Adrenal gland (tissue), 5 donors: ENCODE results near the gene RINT1.

Experiments
- POLR2A ChIP-seq, 2 donors: fragments of 450-650 bp; IDR thresholded peaks; one replicate each; pipeline ENCODE4 v1.6.1; 2017; ENCODE audit warnings: antibody characterized with exemption in 2 of 2, mild to moderate bottlenecking in 2 of 2, moderate library complexity in 1 of 2
- TF ChIP-seq, protein P1 (sequence below), 6 experiments: fragments of 450-650 bp in 4 of 6; fragments of 200-600 bp in 2 of 6; sonication (generic) in 1 of 6; IDR thresholded peaks; 1 replicate in 5 of 6; 2 replicates in 1 of 6; pipeline versions ENCODE4 v1.5.1 to v1.8.0; 2016 to 2021; ENCODE audit warnings: antibody characterized with exemption in 6 of 6, mild to moderate bottlenecking in 2 of 6, moderate library complexity in 1 of 6
- donor health status: DM: no; HTN: no; CAD: no.

- TF ChIP-seq, protein P1, sequence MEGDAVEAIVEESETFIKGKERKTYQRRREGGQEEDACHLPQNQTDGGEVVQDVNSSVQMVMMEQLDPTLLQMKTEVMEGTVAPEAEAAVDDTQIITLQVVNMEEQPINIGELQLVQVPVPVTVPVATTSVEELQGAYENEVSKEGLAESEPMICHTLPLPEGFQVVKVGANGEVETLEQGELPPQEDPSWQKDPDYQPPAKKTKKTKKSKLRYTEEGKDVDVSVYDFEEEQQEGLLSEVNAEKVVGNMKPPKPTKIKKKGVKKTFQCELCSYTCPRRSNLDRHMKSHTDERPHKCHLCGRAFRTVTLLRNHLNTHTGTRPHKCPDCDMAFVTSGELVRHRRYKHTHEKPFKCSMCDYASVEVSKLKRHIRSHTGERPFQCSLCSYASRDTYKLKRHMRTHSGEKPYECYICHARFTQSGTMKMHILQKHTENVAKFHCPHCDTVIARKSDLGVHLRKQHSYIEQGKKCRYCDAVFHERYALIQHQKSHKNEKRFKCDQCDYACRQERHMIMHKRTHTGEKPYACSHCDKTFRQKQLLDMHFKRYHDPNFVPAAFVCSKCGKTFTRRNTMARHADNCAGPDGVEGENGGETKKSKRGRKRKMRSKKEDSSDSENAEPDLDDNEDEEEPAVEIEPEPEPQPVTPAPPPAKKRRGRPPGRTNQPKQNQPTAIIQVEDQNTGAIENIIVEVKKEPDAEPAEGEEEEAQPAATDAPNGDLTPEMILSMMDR (IDR thresholded peaks at IDR 0.05), result no peak
- TF ChIP-seq POLR2A (IDR thresholded peaks at IDR 0.05), result no peak
Measured at GRCh38 chr7:105519353-105519752, 12.6 kb upstream of the RINT1 start.
